ENCODE measurements around the gene CHRM1.
A peak's percentile ranks its signal among the peaks of the same experiment; 100 is the strongest.

The CHRM1 gene

GRCh38 chr11:62888406-62888805 is 32.8 kb downstream of the CHRM1 start:
- peaks cover 36% of the 10 kb centered on the region for H3K79me2 ChIP-seq (ENCODE audit: low read length)
- DNase-seq, result no peak
- peaks cover 53% of the 10 kb centered on the region for H3F3A ChIP-seq (ENCODE audit: insufficient read depth, low read length)
- H3K27me3 ChIP-seq (replicated peaks; ENCODE audit: insufficient read depth, low read length), result no peaks in the 10 kb centered on the region
- H3K4me3 ChIP-seq (ENCODE audit: low read length), result no peak overlapping the region
- no peak overlapping the region for H3K27ac ChIP-seq (ENCODE audit: low read length)
- H4K20me1 ChIP-seq (ENCODE audit: insufficient read depth, low read length), result peaks cover 25% of the 10 kb centered on the region
- H3K4me1 ChIP-seq (ENCODE audit: low read length), result peaks cover 8% of the 10 kb centered on the region
- H3K9me3 ChIP-seq (replicated peaks; ENCODE audit: insufficient read depth, low read length), result no peaks in the 10 kb centered on the region
- TF ChIP-seq CTCF (IDR thresholded peaks at IDR 0.05; ENCODE audit: low read length) (no peak), EZH2phosphoT487 (IDR thresholded peaks at IDR 0.05; ENCODE audit: low read length) (no peak), EZH2 (optimal IDR thresholded peaks at IDR 0.05; ENCODE audit: low read depth, low read length) (no peak)
- no peak overlapping the region for H3K4me2 ChIP-seq (ENCODE audit: low read depth, low read length)
- no peak overlapping the region for H3K9ac ChIP-seq (ENCODE audit: low read length)
- H3K9me2 ChIP-seq (replicated peaks; ENCODE audit: insufficient read depth, low read length), result no peaks in the 10 kb centered on the region
- no peak overlapping the region for H2AFZ ChIP-seq (ENCODE audit: low read length)
- peaks cover 38% of the 10 kb centered on the region for H3K36me3 ChIP-seq (replicated peaks; ENCODE audit: insufficient read depth, low read length)

GRCh38 chr11:62885137-62885750 is 35.9 kb downstream of the CHRM1 start:
- peaks cover 77% of the 10 kb centered on the region for H3F3A ChIP-seq (ENCODE audit: insufficient read depth, low read length)
- no peak overlapping the region for H3K9ac ChIP-seq (ENCODE audit: low read length)
- peaks cover 16% of the 10 kb centered on the region for H3K4me1 ChIP-seq (ENCODE audit: low read length)
- TF ChIP-seq EZH2phosphoT487 (IDR thresholded peaks at IDR 0.05; ENCODE audit: low read length), result no peak
- no peak for TF ChIP-seq EZH2 (optimal IDR thresholded peaks at IDR 0.05; ENCODE audit: low read depth, low read length)
- no peak for TF ChIP-seq CTCF (IDR thresholded peaks at IDR 0.05; ENCODE audit: low read length)
- H3K27ac ChIP-seq (ENCODE audit: low read length), result no peak overlapping the region
- peaks cover 25% of the 10 kb centered on the region for H4K20me1 ChIP-seq (ENCODE audit: insufficient read depth, low read length)
- H3K9me3 ChIP-seq (replicated peaks; ENCODE audit: insufficient read depth, low read length), result no peaks in the 10 kb centered on the region
- H3K36me3 ChIP-seq (replicated peaks; ENCODE audit: insufficient read depth, low read length), result peaks cover 52% of the 10 kb centered on the region
- H2AFZ ChIP-seq (ENCODE audit: low read length), result no peak overlapping the region
- H3K4me3 ChIP-seq (ENCODE audit: low read length), result no peak overlapping the region
- DNase-seq, result no peak
- no peaks in the 10 kb centered on the region for H3K27me3 ChIP-seq (replicated peaks; ENCODE audit: insufficient read depth, low read length)
- 0 out of 2 replicates have a peak overlapping the region, but pooled peaks have one; percentile 18 for H3K4me2 ChIP-seq (ENCODE audit: low read depth, low read length)
- no peaks in the 10 kb centered on the region for H3K9me2 ChIP-seq (replicated peaks; ENCODE audit: insufficient read depth, low read length)
- peaks cover 63% of the 10 kb centered on the region for H3K79me2 ChIP-seq (ENCODE audit: low read length)

GRCh38 chr11:62883673-62884072 is 37.5 kb downstream of the CHRM1 start:
- H3K27ac ChIP-seq (ENCODE audit: low read length), result no peak overlapping the region
- TF ChIP-seq EZH2 (optimal IDR thresholded peaks at IDR 0.05; ENCODE audit: low read depth, low read length) (no peak), CTCF (IDR thresholded peaks at IDR 0.05; ENCODE audit: low read length) (no peak), EZH2phosphoT487 (IDR thresholded peaks at IDR 0.05; ENCODE audit: low read length) (no peak)
- H3K4me1 ChIP-seq (ENCODE audit: low read length), result peaks cover 21% of the 10 kb centered on the region

More at GRCh38 chr11:62883673-62884072, 37.5 kb downstream of the CHRM1 start:
- Histone ChIP-seq H3K79me2 (ENCODE audit: low read length) (peaks cover 74% of the 10 kb centered on the region), H3K4me3 (ENCODE audit: low read length) (peak overlapping the region; percentile 99; the same call in 1 of the 2 replicates), H4K20me1 (ENCODE audit: insufficient read depth, low read length) (peaks cover 24% of the 10 kb centered on the region), H3K36me3 (replicated peaks; ENCODE audit: insufficient read depth, low read length) (peaks cover 48% of the 10 kb centered on the region), H2AFZ (ENCODE audit: low read length) (no peak overlapping the region), H3K9ac (ENCODE audit: low read length) (peak overlapping the region; percentile 98; the same call in 1 of the 2 replicates), H3K9me3 (replicated peaks; ENCODE audit: insufficient read depth, low read length) (no peaks in the 10 kb centered on the region), H3K9me2 (replicated peaks; ENCODE audit: insufficient read depth, low read length) (no peaks in the 10 kb centered on the region), H3K4me2 (ENCODE audit: low read depth, low read length) (peak overlapping the region; percentile 74), H3F3A (ENCODE audit: insufficient read depth, low read length) (peaks cover 68% of the 10 kb centered on the region), H3K27me3 (replicated peaks; ENCODE audit: insufficient read depth, low read length) (no peaks in the 10 kb centered on the region)
- no peak for DNase-seq
